Measurements from ENCODE around the gene PRND. TPM values are rescaled to one million over a fixed set of nuclear protein-coding genes. Genes with fewer than 3 reads are reported as not detected.

The PRND gene
- total and polyA plus RNA-seq, 2 donors (not counting 1 experiment from before 2014, with no cell fraction given): not detected

DNA sequence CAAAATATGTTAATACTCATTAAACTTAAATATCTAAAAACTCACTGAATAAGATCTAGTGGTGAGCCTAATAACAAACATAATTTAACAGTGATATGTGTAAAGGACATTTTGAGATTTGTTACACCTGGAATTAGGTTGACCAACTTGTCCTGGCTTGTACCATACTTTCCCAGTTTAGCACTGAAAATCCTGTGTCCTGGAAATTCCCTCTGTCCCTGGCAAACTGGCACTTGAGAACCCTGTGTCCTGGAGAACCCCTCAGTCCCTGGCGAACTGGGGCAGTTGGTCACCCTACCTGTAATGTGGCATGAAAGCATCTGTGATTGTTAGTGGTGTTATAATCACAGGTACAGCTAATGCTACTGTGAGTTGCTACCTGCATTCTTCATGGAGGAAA is 6.9 kb upstream of the PRND start:
- no peaks in the 10 kb centered on the region for H3K79me2 ChIP-seq (ENCODE audit: control insufficient read depth, insufficient read depth, low read length)
- H2AFZ ChIP-seq (ENCODE audit: low read length): no peak overlapping the region
- no peak overlapping the region for H3K4me2 ChIP-seq (ENCODE audit: extremely low read depth, insufficient read depth, low read length)
- no peak overlapping the region for H3K4me3 ChIP-seq (replicated peaks in 1 of 4; ENCODE audit: control extremely low read depth in 1 of 4, insufficient read depth in 1 of 4, low read depth in 3 of 4, low read length in 4 of 4)
- no peak for DNase-seq (ENCODE audit: low read depth in 2 of 2)
- no peak overlapping the region for H3K9ac ChIP-seq (ENCODE audit: insufficient read depth, low read length)
- no peaks in the 10 kb centered on the region for H3K36me3 ChIP-seq (ENCODE audit: control insufficient read depth, insufficient read depth, low read length)
- no peaks in the 10 kb centered on the region for H3K4me1 ChIP-seq (ENCODE audit: control insufficient read depth, extremely low read depth, insufficient read depth, low read length)
- H3K27ac ChIP-seq (ENCODE audit: insufficient read depth, low read length): no peak overlapping the region
- H4K20me1 ChIP-seq (ENCODE audit: control insufficient read depth, extremely low read depth, insufficient read depth, low read length): no peaks in the 10 kb centered on the region
- H3K9me3 ChIP-seq (ENCODE audit: control insufficient read depth, insufficient read depth, low read depth, low read length): no peaks in the 10 kb centered on the region
- TF ChIP-seq EZH2 (IDR thresholded peaks at IDR 0.05; ENCODE audit: low read length, missing control alignments): no peak
- TF ChIP-seq, protein P1, sequence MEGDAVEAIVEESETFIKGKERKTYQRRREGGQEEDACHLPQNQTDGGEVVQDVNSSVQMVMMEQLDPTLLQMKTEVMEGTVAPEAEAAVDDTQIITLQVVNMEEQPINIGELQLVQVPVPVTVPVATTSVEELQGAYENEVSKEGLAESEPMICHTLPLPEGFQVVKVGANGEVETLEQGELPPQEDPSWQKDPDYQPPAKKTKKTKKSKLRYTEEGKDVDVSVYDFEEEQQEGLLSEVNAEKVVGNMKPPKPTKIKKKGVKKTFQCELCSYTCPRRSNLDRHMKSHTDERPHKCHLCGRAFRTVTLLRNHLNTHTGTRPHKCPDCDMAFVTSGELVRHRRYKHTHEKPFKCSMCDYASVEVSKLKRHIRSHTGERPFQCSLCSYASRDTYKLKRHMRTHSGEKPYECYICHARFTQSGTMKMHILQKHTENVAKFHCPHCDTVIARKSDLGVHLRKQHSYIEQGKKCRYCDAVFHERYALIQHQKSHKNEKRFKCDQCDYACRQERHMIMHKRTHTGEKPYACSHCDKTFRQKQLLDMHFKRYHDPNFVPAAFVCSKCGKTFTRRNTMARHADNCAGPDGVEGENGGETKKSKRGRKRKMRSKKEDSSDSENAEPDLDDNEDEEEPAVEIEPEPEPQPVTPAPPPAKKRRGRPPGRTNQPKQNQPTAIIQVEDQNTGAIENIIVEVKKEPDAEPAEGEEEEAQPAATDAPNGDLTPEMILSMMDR (conservative IDR thresholded peaks at IDR 0.05 in 1 of 2, IDR thresholded peaks at IDR 0.05 in 1 of 2; ENCODE audit: low read depth in 1 of 2, low read length in 2 of 2): no peak
- H3K27me3 ChIP-seq (ENCODE audit: control insufficient read depth, insufficient read depth, low read length): peaks cover 5% of the 10 kb centered on the region

GRCh38 chr20:4717816-4718570 is 3.7 kb upstream of the PRND start:
- H3K4me3 ChIP-seq (replicated peaks in 1 of 4; ENCODE audit: control extremely low read depth in 1 of 4, insufficient read depth in 1 of 4, low read depth in 3 of 4, low read length in 4 of 4): no peak overlapping the region
- no peak overlapping the region for H3K4me2 ChIP-seq (ENCODE audit: extremely low read depth, insufficient read depth, low read length)
- peaks cover 6% of the 10 kb centered on the region for H3K27me3 ChIP-seq (ENCODE audit: control insufficient read depth, insufficient read depth, low read length)
- no peaks in the 10 kb centered on the region for H4K20me1 ChIP-seq (ENCODE audit: control insufficient read depth, extremely low read depth, insufficient read depth, low read length)
- H3K4me1 ChIP-seq (ENCODE audit: control insufficient read depth, extremely low read depth, insufficient read depth, low read length): no peaks in the 10 kb centered on the region
- no peak overlapping the region for H2AFZ ChIP-seq (ENCODE audit: low read length)
- no peak for TF ChIP-seq EZH2 (IDR thresholded peaks at IDR 0.05; ENCODE audit: low read length, missing control alignments)
- TF ChIP-seq, protein P1 (conservative IDR thresholded peaks at IDR 0.05 in 1 of 2, IDR thresholded peaks at IDR 0.05 in 1 of 2; ENCODE audit: low read depth in 1 of 2, low read length in 2 of 2): no peak
- peak in 1 of 2 donors; percentile 34 for DNase-seq (ENCODE audit: low read depth in 2 of 2)
- H3K9me3 ChIP-seq (ENCODE audit: control insufficient read depth, insufficient read depth, low read depth, low read length): no peaks in the 10 kb centered on the region
- no peaks in the 10 kb centered on the region for H3K79me2 ChIP-seq (ENCODE audit: control insufficient read depth, insufficient read depth, low read length)
- H3K9ac ChIP-seq (ENCODE audit: insufficient read depth, low read length): no peak overlapping the region
- H3K36me3 ChIP-seq (ENCODE audit: control insufficient read depth, insufficient read depth, low read length): no peaks in the 10 kb centered on the region
- H3K27ac ChIP-seq (ENCODE audit: insufficient read depth, low read length): no peak overlapping the region

DNA sequence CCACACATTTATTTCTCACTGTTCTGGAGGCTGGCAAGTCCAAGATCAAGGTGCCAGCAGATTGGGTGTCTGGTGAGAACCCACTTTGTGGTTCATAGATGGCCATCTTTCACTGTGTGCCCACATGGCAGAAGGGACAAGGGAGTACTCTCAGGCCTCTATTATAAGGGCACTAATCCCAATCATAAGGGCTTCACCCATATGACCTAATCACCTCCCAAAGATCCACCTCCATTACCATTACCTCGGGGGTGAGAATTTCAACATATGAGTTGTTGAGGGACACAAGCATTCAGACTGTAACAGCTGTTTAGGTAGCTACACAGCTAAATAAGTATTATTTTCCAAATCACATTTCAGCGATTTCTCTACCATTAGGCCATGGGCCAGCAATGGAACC is 2.5 kb upstream of the PRND start:
- no peak overlapping the region for H2AFZ ChIP-seq (ENCODE audit: low read length)

More for the DNA sequence above, 2.5 kb upstream of the PRND start:
- Histone ChIP-seq H3K9me3 (ENCODE audit: control insufficient read depth, insufficient read depth, low read depth, low read length) (no peaks in the 10 kb centered on the region), H4K20me1 (ENCODE audit: control insufficient read depth, extremely low read depth, insufficient read depth, low read length) (no peaks in the 10 kb centered on the region), H3K4me3 (replicated peaks in 1 of 4; ENCODE audit: control extremely low read depth in 1 of 4, insufficient read depth in 1 of 4, low read depth in 3 of 4, low read length in 4 of 4) (no peak overlapping the region), H3K9ac (ENCODE audit: insufficient read depth, low read length) (no peak overlapping the region), H3K4me2 (ENCODE audit: extremely low read depth, insufficient read depth, low read length) (no peak overlapping the region), H3K79me2 (ENCODE audit: control insufficient read depth, insufficient read depth, low read length) (no peaks in the 10 kb centered on the region), H3K27ac (ENCODE audit: insufficient read depth, low read length) (no peak overlapping the region), H3K36me3 (ENCODE audit: control insufficient read depth, insufficient read depth, low read length) (no peaks in the 10 kb centered on the region), H3K4me1 (ENCODE audit: control insufficient read depth, extremely low read depth, insufficient read depth, low read length) (no peaks in the 10 kb centered on the region), H3K27me3 (ENCODE audit: control insufficient read depth, insufficient read depth, low read length) (peaks cover 3% of the 10 kb centered on the region)
- no peak for DNase-seq (ENCODE audit: low read depth in 2 of 2)
- TF ChIP-seq, protein P1 (conservative IDR thresholded peaks at IDR 0.05 in 1 of 2, IDR thresholded peaks at IDR 0.05 in 1 of 2; ENCODE audit: low read depth in 1 of 2, low read length in 2 of 2): no peak
- no peak for TF ChIP-seq EZH2 (IDR thresholded peaks at IDR 0.05; ENCODE audit: low read length, missing control alignments)
